ENCODE data around the gene DYNLT3. TPM values are rescaled to one million over a fixed set of nuclear protein-coding genes. Genes with fewer than 3 reads are reported as not detected.

Gene DYNLT3
- total and polyA plus RNA-seq, 2 of the 13 experiments (the other 11 are each of a cell fraction or from before 2014, with no cell fraction given): 5.4 to 6.1 TPM

DNA sequence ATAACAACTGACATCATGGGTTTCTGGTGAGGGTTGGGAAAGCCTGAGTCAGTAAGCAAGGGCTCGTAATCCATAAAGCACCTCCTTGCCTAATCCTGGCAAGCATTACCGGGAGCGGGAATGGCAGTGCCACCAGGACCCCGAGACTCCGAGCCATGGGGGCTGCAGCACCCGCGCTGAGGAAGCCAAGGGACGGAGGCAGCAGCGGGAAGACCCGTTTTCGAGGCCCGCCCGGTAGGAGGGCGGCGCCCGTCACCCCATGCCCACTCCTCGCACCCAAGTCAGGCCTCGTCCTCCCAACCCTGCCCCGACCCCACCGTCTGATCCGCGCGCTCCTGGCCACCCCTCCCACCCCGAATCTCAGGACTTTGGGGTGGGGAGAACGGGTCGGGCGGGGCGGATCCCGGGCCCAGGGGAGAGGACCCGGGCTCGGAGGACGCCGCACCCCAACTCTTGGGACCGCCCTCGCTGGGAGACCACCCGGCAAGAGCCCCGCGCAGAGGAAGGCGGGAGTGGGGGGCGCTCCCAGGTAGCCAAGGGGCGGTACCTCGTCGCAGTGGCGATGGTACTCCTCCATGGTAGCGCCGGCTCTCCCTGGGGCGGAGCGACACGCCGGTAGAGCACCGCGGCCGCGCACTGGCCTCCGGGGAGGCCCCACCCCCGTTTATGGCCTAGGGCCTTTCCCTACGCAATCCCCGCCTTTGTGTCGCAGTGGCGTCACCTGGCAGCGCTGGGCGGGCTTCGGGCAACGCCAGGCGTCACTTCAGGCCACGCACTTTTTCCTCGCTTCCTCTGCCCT lies at the start of gene DYNLT3 (continued):
- TF ChIP-seq, protein P1, sequence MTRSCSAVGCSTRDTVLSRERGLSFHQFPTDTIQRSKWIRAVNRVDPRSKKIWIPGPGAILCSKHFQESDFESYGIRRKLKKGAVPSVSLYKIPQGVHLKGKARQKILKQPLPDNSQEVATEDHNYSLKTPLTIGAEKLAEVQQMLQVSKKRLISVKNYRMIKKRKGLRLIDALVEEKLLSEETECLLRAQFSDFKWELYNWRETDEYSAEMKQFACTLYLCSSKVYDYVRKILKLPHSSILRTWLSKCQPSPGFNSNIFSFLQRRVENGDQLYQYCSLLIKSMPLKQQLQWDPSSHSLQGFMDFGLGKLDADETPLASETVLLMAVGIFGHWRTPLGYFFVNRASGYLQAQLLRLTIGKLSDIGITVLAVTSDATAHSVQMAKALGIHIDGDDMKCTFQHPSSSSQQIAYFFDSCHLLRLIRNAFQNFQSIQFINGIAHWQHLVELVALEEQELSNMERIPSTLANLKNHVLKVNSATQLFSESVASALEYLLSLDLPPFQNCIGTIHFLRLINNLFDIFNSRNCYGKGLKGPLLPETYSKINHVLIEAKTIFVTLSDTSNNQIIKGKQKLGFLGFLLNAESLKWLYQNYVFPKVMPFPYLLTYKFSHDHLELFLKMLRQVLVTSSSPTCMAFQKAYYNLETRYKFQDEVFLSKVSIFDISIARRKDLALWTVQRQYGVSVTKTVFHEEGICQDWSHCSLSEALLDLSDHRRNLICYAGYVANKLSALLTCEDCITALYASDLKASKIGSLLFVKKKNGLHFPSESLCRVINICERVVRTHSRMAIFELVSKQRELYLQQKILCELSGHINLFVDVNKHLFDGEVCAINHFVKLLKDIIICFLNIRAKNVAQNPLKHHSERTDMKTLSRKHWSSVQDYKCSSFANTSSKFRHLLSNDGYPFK (CRISPR knock-in tag; IDR thresholded peaks at IDR 0.05; ENCODE audit: borderline replicate concordance): peak; percentile 22; the same call in 1 of the 2 replicates
- 0 out of 2 replicates have a peak, but pooled peaks have one; percentile 27 for TF ChIP-seq KAT8 (CRISPR knock-in tag; IDR thresholded peaks at IDR 0.05)

DNA sequence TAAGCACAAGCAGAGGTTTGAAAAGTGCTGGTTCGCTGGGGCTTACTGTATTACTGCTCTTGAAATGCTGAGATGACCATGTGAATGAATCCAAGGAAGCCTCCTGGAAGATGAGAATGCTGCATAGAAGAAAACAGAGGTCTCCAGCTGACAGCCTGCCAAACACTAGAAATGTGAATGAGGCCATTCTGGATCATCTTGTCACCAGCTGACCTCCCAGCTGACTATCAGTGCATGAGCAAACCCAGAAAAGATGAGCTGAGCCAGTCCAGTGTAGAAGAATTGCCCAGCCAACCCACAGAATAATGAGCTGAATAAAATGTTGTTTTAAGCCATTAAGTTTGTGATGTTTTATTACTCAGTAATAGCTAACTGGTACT lies 49.1 kb upstream of the DYNLT3 start:
- in situ Hi-C loops (cut with HindIII; ENCODE audit: extremely low pct_ligation_motif_present, low pct_unique_long_range_greater_than_20kb) (no loop called here), intact Hi-C loops (cut with micrococcal nuclease; ENCODE audit: unreplicated experiment) (no loop called here)
- Histone ChIP-seq H3K9me3 (ENCODE audit: low read length) (no peaks in the 10 kb centered on the region), H4K20me1 (ENCODE audit: insufficient read depth, low read length) (no peaks in the 10 kb centered on the region), H3K27me3 (ENCODE audit: control insufficient read depth in 1 of 2, insufficient read depth in 2 of 2, low read length in 2 of 2) (no peaks in the 10 kb centered on the region), H3K9ac (ENCODE audit: insufficient read depth, low read depth, low read length) (no peak overlapping the region), H3K4me2 (ENCODE audit: low read depth, low read length) (no peak overlapping the region), H3K4me3 (replicated peaks in 1 of 3; ENCODE audit: insufficient read depth in 1 of 3, low read depth in 2 of 3, low read length in 3 of 3) (no peak overlapping the region), H3K4me1 (ENCODE audit: insufficient read depth, low read length) (no peaks in the 10 kb centered on the region), H3K27ac (ENCODE audit: extremely low read length, insufficient read depth, low read length) (no peak overlapping the region), H2AFZ (ENCODE audit: low read length) (no peak overlapping the region), H3K36me3 (replicated peaks in 1 of 2; ENCODE audit: control insufficient read depth in 1 of 2, insufficient read depth in 2 of 2, low read length in 2 of 2) (no peaks in the 10 kb centered on the region), H3K79me2 (ENCODE audit: insufficient read depth, low read length) (no peaks in the 10 kb centered on the region)
- ChIA-PET POLR2A (no interaction called here), CTCF (ENCODE audit: low intra/inter-chr PET ratio, low total read pairs) (no interaction called here)
- no TSS peak for BruUV-seq (replicated peaks)
- ATAC-seq (no peak), DNase-seq (ENCODE audit: low spot score) (no peak), FAIRE-seq (no peak)
- 0% methylated on average over 1 of the region's 1 CpG for WGBS (ENCODE audit: low lambda C conversion rate)
- TF ChIP-seq, protein P2, sequence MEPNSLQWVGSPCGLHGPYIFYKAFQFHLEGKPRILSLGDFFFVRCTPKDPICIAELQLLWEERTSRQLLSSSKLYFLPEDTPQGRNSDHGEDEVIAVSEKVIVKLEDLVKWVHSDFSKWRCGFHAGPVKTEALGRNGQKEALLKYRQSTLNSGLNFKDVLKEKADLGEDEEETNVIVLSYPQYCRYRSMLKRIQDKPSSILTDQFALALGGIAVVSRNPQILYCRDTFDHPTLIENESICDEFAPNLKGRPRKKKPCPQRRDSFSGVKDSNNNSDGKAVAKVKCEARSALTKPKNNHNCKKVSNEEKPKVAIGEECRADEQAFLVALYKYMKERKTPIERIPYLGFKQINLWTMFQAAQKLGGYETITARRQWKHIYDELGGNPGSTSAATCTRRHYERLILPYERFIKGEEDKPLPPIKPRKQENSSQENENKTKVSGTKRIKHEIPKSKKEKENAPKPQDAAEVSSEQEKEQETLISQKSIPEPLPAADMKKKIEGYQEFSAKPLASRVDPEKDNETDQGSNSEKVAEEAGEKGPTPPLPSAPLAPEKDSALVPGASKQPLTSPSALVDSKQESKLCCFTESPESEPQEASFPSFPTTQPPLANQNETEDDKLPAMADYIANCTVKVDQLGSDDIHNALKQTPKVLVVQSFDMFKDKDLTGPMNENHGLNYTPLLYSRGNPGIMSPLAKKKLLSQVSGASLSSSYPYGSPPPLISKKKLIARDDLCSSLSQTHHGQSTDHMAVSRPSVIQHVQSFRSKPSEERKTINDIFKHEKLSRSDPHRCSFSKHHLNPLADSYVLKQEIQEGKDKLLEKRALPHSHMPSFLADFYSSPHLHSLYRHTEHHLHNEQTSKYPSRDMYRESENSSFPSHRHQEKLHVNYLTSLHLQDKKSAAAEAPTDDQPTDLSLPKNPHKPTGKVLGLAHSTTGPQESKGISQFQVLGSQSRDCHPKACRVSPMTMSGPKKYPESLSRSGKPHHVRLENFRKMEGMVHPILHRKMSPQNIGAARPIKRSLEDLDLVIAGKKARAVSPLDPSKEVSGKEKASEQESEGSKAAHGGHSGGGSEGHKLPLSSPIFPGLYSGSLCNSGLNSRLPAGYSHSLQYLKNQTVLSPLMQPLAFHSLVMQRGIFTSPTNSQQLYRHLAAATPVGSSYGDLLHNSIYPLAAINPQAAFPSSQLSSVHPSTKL (CRISPR knock-in tag; IDR thresholded peaks at IDR 0.05): no peak
- TF ChIP-seq, protein P3, sequence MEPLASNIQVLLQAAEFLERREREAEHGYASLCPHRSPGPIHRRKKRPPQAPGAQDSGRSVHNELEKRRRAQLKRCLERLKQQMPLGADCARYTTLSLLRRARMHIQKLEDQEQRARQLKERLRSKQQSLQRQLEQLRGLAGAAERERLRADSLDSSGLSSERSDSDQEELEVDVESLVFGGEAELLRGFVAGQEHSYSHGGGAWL (CRISPR knock-in tag; IDR thresholded peaks at IDR 0.05): no peak
- no peak for TF ChIP-seq ZSCAN9 (CRISPR knock-in tag; IDR thresholded peaks at IDR 0.05; ENCODE audit: borderline replicate concordance)
- no peak for TF ChIP-seq SMAD9 (CRISPR knock-in tag; IDR thresholded peaks at IDR 0.05)
- TF ChIP-seq ZNF441 (CRISPR knock-in tag; IDR thresholded peaks at IDR 0.05; ENCODE audit: borderline replicate concordance): no peak
- TF ChIP-seq CBX2 (IDR thresholded peaks at IDR 0.05; ENCODE audit: low read depth, low read length): no peak
- no peak for TF ChIP-seq CBX2 (CRISPR knock-in tag; IDR thresholded peaks at IDR 0.05; ENCODE audit: low read depth)
- TF ChIP-seq ZNF317 (CRISPR knock-in tag; IDR thresholded peaks at IDR 0.05): no peak
- TF ChIP-seq, protein P4, sequence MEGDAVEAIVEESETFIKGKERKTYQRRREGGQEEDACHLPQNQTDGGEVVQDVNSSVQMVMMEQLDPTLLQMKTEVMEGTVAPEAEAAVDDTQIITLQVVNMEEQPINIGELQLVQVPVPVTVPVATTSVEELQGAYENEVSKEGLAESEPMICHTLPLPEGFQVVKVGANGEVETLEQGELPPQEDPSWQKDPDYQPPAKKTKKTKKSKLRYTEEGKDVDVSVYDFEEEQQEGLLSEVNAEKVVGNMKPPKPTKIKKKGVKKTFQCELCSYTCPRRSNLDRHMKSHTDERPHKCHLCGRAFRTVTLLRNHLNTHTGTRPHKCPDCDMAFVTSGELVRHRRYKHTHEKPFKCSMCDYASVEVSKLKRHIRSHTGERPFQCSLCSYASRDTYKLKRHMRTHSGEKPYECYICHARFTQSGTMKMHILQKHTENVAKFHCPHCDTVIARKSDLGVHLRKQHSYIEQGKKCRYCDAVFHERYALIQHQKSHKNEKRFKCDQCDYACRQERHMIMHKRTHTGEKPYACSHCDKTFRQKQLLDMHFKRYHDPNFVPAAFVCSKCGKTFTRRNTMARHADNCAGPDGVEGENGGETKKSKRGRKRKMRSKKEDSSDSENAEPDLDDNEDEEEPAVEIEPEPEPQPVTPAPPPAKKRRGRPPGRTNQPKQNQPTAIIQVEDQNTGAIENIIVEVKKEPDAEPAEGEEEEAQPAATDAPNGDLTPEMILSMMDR (CRISPR knock-in tag; IDR thresholded peaks at IDR 0.05): no peak
- TF ChIP-seq HNF4G (IDR thresholded peaks at IDR 0.05; ENCODE audit: borderline replicate concordance, low read depth, low read length): no peak
- TF ChIP-seq HNF4G (CRISPR knock-in tag; IDR thresholded peaks at IDR 0.05; ENCODE audit: borderline replicate concordance, low read depth): no peak

Measured in HepG2 (cell line).